ENCODE data around the gene ANKMY2.
A peak's percentile ranks its signal among the peaks of the same experiment; 100 is the strongest.

ANKMY2 gene

GRCh38 chr7:16648551-16648950 lies 3.0 kb upstream of the ANKMY2 start:
- Mint-ChIP-seq H3K9me3 (no peaks in the 10 kb centered on the region), H3K27me3 (ENCODE audit: low read depth) (peaks cover 5% of the 10 kb centered on the region), H3K36me3 (ENCODE audit: low read depth) (no peaks in the 10 kb centered on the region), H3K4me1 (peaks cover 51% of the 10 kb centered on the region), H3K4me3 (peak overlapping the region; percentile 61 to 71 (median 63)), H3K27ac (peak overlapping the region in 2 of 3 experiments; percentile 1 to 20)
- TF ChIP-seq CTCF (IDR thresholded peaks at IDR 0.05; ENCODE audit: unreplicated experiment in 3 of 3), result no peak

- TF ChIP-seq CTCF (IDR thresholded peaks at IDR 0.05; ENCODE audit: unreplicated experiment in 3 of 3), result no peak
- H3K36me3 Mint-ChIP-seq (ENCODE audit: low read depth), result no peaks in the 10 kb centered on the region
- peak overlapping the region; percentile 93 to 97 (median 93) for H3K4me3 Mint-ChIP-seq
- H3K9me3 Mint-ChIP-seq, result no peaks in the 10 kb centered on the region
- peaks cover 56% of the 10 kb centered on the region for H3K4me1 Mint-ChIP-seq
- peaks cover 5% of the 10 kb centered on the region for H3K27me3 Mint-ChIP-seq (ENCODE audit: low read depth)
- H3K27ac Mint-ChIP-seq, result peak overlapping the region; percentile 77 to 98 (median 96)
These were observed 1.9 kb upstream of the ANKMY2 start for GRCh38 chr7:16647435-16647960.

GRCh38 chr7:16646472-16647072 lies 1.0 kb upstream of the ANKMY2 start:
- Mint-ChIP-seq H3K36me3 (ENCODE audit: low read depth) (no peaks in the 10 kb centered on the region), H3K27ac (peak overlapping the region; percentile 77 to 98 (median 96)), H3K9me3 (no peaks in the 10 kb centered on the region), H3K4me3 (peak overlapping the region; percentile 95 to 99 (median 97)), H3K27me3 (ENCODE audit: low read depth) (peaks cover 5% of the 10 kb centered on the region), H3K4me1 (peaks cover 56% of the 10 kb centered on the region)
- no peak for TF ChIP-seq CTCF (IDR thresholded peaks at IDR 0.05; ENCODE audit: unreplicated experiment in 3 of 3)

- H3K9me3 Mint-ChIP-seq, result no peaks in the 10 kb centered on the region
- no peak for TF ChIP-seq CTCF (IDR thresholded peaks at IDR 0.05; ENCODE audit: unreplicated experiment in 3 of 3)
- no peaks in the 10 kb centered on the region for H3K36me3 Mint-ChIP-seq (ENCODE audit: low read depth)
- peaks cover 5% of the 10 kb centered on the region for H3K27me3 Mint-ChIP-seq (ENCODE audit: low read depth)
- peak overlapping the region; percentile 98 to 99 (median 99) for H3K27ac Mint-ChIP-seq
- H3K4me3 Mint-ChIP-seq, result peak overlapping the region; percentile 95 to 99 (median 97)
- peaks cover 56% of the 10 kb centered on the region for H3K4me1 Mint-ChIP-seq
These were observed 640 bp downstream of the ANKMY2 start for GRCh38 chr7:16644636-16645592.

GRCh38 chr7:16644157-16644556 lies 1.4 kb downstream of the ANKMY2 start:
- H3K9me3 Mint-ChIP-seq, result no peaks in the 10 kb centered on the region
- H3K27me3 Mint-ChIP-seq (ENCODE audit: low read depth), result peaks cover 5% of the 10 kb centered on the region
- H3K27ac Mint-ChIP-seq, result peak overlapping the region; percentile 98 to 99 (median 99)
- no peak for TF ChIP-seq CTCF (IDR thresholded peaks at IDR 0.05; ENCODE audit: unreplicated experiment in 3 of 3)
- H3K4me1 Mint-ChIP-seq, result peaks cover 55% of the 10 kb centered on the region
- H3K4me3 Mint-ChIP-seq, result peak overlapping the region; percentile 95 to 99 (median 97)
- no peaks in the 10 kb centered on the region for H3K36me3 Mint-ChIP-seq (ENCODE audit: low read depth)
